Osteocyte (in vitro differentiated cells): Measurements from ENCODE around the gene IGLL1. TPM values are rescaled to one million over a fixed set of nuclear protein-coding genes. Genes with fewer than 3 reads are reported as not detected.

ENCODE experiments used
- DNase-seq: peaks from one replicate; pipeline ENCODE4 v3.0.0; 2021; ENCODE audit warnings: mixed read lengths; ENCODE audit not compliant: unreplicated experiment; ENCODE audit errors: extremely low spot score
- H3K27ac Mint-ChIP-seq: one replicate; pipeline ENCODE4 v1.8.0; 2021; ENCODE audit warnings: mild to moderate bottlenecking, mixed read lengths; ENCODE audit not compliant: unreplicated experiment
- H3K27me3 Mint-ChIP-seq: one replicate; pipeline ENCODE4 v1.8.0; 2021; ENCODE audit warnings: mixed read lengths; ENCODE audit not compliant: unreplicated experiment
- H3K36me3 Mint-ChIP-seq: one replicate; pipeline ENCODE4 v1.8.0; 2021; ENCODE audit warnings: mixed read lengths; ENCODE audit not compliant: unreplicated experiment
- H3K4me1 Mint-ChIP-seq: one replicate; pipeline ENCODE4 v1.8.0; 2021; ENCODE audit warnings: mixed read lengths; ENCODE audit not compliant: unreplicated experiment
- H3K4me3 Mint-ChIP-seq: one replicate; pipeline ENCODE4 v1.8.0; 2021; ENCODE audit warnings: mild to moderate bottlenecking, moderate library complexity, mixed read lengths; ENCODE audit not compliant: unreplicated experiment
- H3K9me3 Mint-ChIP-seq: one replicate; pipeline ENCODE4 v1.8.0; 2021; ENCODE audit warnings: mixed read lengths; ENCODE audit not compliant: unreplicated experiment
- CTCF ChIP-seq: fragments of 200-600 bp; sonication (generic); IDR thresholded peaks from 2 replicates; pipeline ENCODE4 v1.5.0; 2021; ENCODE audit warnings: antibody characterized with exemption, mild to moderate bottlenecking, moderate library complexity
- total RNA-seq: library from RNA; stranded (reverse); gene quantifications from 2 replicates; pipeline ENCODE4 v1.2.1, GENCODE V29; 2021

IGLL1 gene
- total RNA-seq, 1 donor from 2014 or later, result not detected

DNA sequence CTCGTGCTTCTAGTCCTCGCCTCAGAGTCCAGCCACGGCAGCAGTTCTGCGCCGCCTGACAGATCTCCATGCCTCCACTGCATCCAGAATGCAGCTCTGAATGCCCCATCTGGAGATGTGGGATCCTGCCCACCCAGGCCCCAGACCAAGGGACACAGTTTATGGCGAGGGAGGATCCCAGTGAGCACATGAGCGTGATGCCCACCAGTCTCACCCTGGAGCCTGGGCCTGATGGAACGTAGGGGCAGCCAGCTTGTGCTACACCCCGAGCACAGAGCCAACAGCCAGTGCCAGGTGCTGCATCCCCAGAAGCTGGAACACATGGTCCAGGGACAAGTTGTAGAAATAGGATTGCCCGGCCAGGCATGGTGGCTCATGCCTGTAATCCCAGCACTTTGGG, 10.4 kb downstream of the IGLL1 start:
- peaks cover 15% of the 10 kb centered on the region for H3K4me1 Mint-ChIP-seq
- H3K4me3 Mint-ChIP-seq, result no peak overlapping the region
- no peak overlapping the region for H3K27ac Mint-ChIP-seq

DNA sequence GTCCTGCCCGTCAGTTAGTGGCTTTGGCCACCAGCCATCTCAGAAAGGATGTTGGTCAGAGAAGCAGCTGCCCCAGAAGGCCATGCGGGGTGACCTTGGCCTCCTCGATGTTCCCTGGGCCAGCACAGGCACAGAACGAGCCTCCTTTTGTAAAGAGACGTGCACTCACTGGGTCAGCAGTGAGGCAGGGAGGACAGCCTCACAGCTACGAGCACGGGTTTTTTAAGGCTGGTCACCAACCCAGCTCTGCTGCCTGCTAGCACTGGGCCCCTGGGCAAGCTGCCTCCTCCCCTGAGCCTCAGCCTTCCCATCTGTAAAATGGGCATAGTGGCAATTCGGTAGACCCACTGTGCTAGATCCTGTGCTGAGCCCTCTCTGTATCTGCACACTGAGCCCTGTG, 10.8 kb downstream of the IGLL1 start:
- Mint-ChIP-seq H3K36me3 (no peaks in the 10 kb centered on the region), H3K27me3 (peaks cover 17% of the 10 kb centered on the region), H3K27ac (no peak overlapping the region), H3K9me3 (peaks cover 4% of the 10 kb centered on the region), H3K4me1 (peaks cover 15% of the 10 kb centered on the region), H3K4me3 (no peak overlapping the region)
- no peak for DNase-seq
- no peak for TF ChIP-seq CTCF

More for the DNA sequence above, 10.4 kb downstream of the IGLL1 start:
- Mint-ChIP-seq H3K9me3 (peaks cover 4% of the 10 kb centered on the region), H3K27me3 (peaks cover 17% of the 10 kb centered on the region), H3K36me3 (no peaks in the 10 kb centered on the region)
- TF ChIP-seq CTCF, result no peak
- DNase-seq, result no peak

DNA sequence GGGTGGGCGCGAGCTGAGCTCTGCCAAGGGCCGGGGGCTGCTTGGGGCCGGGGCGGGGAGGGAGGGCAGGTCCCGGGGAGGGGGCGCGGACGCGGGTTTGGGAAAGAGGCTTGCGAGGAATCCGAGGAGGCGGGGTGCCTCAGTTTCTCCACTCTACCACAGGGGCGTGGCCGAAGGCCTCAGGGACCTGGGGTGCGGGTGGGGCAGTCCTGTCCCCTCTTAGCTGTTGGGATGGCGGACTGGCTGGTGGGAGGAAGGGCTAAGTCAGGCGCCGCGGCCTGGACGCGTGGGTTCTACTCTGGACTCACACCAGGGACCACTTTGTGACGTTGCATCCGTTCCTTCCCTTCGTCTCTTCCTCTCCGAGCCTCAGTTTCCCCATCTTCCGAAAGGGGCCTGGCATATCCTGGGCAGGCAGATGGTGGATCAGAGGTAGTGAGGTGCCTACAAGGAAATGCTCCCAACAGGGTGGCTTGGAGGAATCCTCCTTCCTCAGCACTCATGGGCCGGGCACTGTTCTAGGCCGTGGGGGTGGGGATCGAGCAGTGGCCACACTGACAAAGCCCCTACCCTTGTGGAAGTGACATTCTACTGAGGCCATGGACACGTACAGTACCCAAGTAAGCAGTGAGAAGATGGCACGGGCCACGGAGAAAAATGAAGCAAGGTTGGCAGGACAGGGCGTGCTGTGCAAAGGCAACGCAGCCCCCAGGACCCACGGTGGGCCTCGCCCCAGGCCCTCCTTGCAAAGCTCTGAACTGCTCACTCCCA, 13.2 kb downstream of the IGLL1 start:
- no peak for DNase-seq
- peaks cover 15% of the 10 kb centered on the region for H3K4me1 Mint-ChIP-seq
- TF ChIP-seq CTCF, result no peak
- no peak overlapping the region for H3K27ac Mint-ChIP-seq
- H3K9me3 Mint-ChIP-seq, result peaks cover 2% of the 10 kb centered on the region
- no peaks in the 10 kb centered on the region for H3K36me3 Mint-ChIP-seq
- peak overlapping the region; percentile 71 for H3K4me3 Mint-ChIP-seq
- H3K27me3 Mint-ChIP-seq, result peaks cover 15% of the 10 kb centered on the region

- Mint-ChIP-seq H3K27me3 (peaks cover 17% of the 10 kb centered on the region), H3K27ac (no peak overlapping the region), H3K4me1 (peaks cover 15% of the 10 kb centered on the region), H3K4me3 (peak overlapping the region; percentile 74), H3K9me3 (no peaks in the 10 kb centered on the region), H3K36me3 (no peaks in the 10 kb centered on the region)
- no peak for DNase-seq
- TF ChIP-seq CTCF, result no peak
Observed at GRCh38 chr22:23565915-23566704, 14.0 kb downstream of the IGLL1 start.

- Mint-ChIP-seq H3K27me3 (peaks cover 17% of the 10 kb centered on the region), H3K4me1 (peaks cover 15% of the 10 kb centered on the region), H3K9me3 (no peaks in the 10 kb centered on the region), H3K36me3 (no peaks in the 10 kb centered on the region), H3K27ac (no peak overlapping the region), H3K4me3 (peak overlapping the region; percentile 74)
- DNase-seq, result no peak
- TF ChIP-seq CTCF, result peak; percentile 12
Observed at GRCh38 chr22:23565305-23565914, 14.7 kb downstream of the IGLL1 start.
